HUES64 (cell line): ENCODE measurements around the gene TRIM38.

Experiments
- H3K27ac ChIP-seq: 2 replicates; pipeline ENCODE4 v1.7.0; 2013; ENCODE audit warnings: low read depth, low read length, inconsistent platforms
- H3K27me3 ChIP-seq: 2 replicates; pipeline ENCODE4 v1.6.1; 2013; ENCODE audit warnings: mild to moderate bottlenecking, low read length; ENCODE audit not compliant: insufficient read depth
- H3K36me3 ChIP-seq: 2 replicates; pipeline ENCODE4 v1.6.1; 2013; ENCODE audit warnings: mild to moderate bottlenecking, low read length; ENCODE audit not compliant: insufficient read depth
- H3K4me1 ChIP-seq: 2 replicates; pipeline ENCODE4 v1.6.1; 2013; ENCODE audit warnings: mild to moderate bottlenecking, low read length, moderate library complexity; ENCODE audit not compliant: insufficient read depth
- H3K4me3 ChIP-seq: 2 replicates; pipeline ENCODE4 v1.5.1; 2013; ENCODE audit warnings: mild to moderate bottlenecking, low read length, moderate library complexity
- H3K9ac ChIP-seq: 2 replicates; pipeline ENCODE4 v1.6.1; 2013; ENCODE audit warnings: mild to moderate bottlenecking, low read depth, low read length
- H3K9me3 ChIP-seq: 2 replicates; pipeline ENCODE4 v1.6.1; 2013; ENCODE audit warnings: low read depth, low read length; ENCODE audit not compliant: insufficient read depth
- WGBS: fragments of 150-250, 120-280 bp; methylation state at CpG from one replicate; pipeline ENCODE4 v1.1.7; 2013; ENCODE audit warnings: missing lambda C conversion rate; 5-methylcytosine and 5-hydroxymethylcytosine counted together

The TRIM38 gene

DNA sequence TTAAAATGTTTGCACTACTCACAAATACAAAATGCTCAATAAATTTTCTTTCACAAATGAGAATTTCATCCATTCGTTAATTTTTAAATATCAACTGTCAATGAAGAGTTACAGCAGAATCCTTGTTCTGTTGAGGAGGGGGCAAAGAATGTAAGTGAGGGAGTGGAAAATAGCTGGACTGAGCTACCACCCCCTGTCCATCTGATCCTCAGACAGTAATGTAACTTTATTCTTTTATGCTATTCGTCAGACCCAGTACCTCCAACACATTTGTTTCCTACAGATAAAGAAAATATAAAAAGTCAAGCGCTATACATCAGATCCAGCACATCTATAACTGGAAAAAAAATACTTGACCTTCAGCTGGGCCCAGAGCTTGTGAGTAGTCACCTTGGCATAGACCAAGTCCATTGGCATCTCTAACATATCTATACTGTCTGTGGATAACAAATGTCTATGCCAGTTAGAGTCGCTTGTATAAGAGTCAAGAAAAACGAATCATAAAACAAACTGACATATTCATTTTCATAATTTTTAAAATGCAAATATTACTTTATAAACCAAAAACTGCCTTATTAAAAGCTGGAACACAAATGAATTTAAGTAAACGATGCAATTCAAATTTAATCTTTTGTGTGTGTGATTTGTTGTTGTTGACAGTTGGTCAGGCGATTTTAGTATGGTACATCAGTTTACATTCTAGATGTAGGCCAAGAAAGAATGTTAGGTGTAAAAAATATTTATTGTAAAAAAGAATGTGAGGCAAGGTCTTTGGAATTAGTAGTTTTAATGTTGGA, 67.5 kb downstream of the TRIM38 start:
- Histone ChIP-seq H3K4me3 (peak overlapping the region; percentile 86; the same call in 1 of the 2 replicates), H3K27ac (peak overlapping the region; percentile 91), H3K4me1 (peaks cover 54% of the 10 kb centered on the region), H3K27me3 (no peaks in the 10 kb centered on the region), H3K9ac (peak overlapping the region; percentile 98; the same call in 1 of the 2 replicates), H3K9me3 (no peaks in the 10 kb centered on the region), H3K36me3 (no peaks in the 10 kb centered on the region)
- WGBS: 74% methylated on average over 6 of the region's 7 CpGs

GRCh38 chr6:26030716-26031115, 68.1 kb downstream of the TRIM38 start:
- Histone ChIP-seq H3K36me3 (no peaks in the 10 kb centered on the region), H3K4me1 (peaks cover 54% of the 10 kb centered on the region), H3K4me3 (peak overlapping the region; percentile 86), H3K27ac (peak overlapping the region; percentile 96; the same call in 1 of the 2 replicates), H3K9ac (peak overlapping the region; percentile 98; the same call in 1 of the 2 replicates), H3K9me3 (no peaks in the 10 kb centered on the region), H3K27me3 (no peaks in the 10 kb centered on the region)
- WGBS: 0% methylated on average over 1 of the region's 3 CpGs

DNA sequence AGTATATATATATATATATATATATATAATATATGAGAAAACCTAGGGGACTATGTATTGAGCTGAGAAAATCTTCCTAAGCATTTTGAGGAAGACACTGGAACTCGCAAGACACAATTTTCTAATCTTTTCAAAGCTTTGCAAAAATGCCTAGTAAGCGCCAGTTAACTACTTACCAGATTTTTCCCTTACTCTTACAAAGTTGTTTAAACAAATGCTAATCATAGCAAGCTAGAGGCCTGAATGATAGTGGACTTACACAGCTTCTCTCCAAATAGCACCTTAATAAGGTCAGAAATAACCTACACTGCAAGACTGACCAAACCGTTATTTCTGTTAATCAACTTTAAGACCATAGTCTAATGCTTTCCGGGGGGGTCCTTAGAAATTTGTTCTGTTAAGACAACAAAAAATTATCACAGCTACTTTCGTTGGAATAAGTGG, 68.6 kb downstream of the TRIM38 start:
- peak overlapping the region; percentile 96 for H3K27ac ChIP-seq
- H3K36me3 ChIP-seq: no peaks in the 10 kb centered on the region
- WGBS: 3% methylated on average over 5 of the region's 5 CpGs
- H3K4me1 ChIP-seq: peaks cover 50% of the 10 kb centered on the region
- no peaks in the 10 kb centered on the region for H3K9me3 ChIP-seq
- peak overlapping the region; percentile 86 for H3K4me3 ChIP-seq
- no peaks in the 10 kb centered on the region for H3K27me3 ChIP-seq
- H3K9ac ChIP-seq: peak overlapping the region; percentile 98

DNA sequence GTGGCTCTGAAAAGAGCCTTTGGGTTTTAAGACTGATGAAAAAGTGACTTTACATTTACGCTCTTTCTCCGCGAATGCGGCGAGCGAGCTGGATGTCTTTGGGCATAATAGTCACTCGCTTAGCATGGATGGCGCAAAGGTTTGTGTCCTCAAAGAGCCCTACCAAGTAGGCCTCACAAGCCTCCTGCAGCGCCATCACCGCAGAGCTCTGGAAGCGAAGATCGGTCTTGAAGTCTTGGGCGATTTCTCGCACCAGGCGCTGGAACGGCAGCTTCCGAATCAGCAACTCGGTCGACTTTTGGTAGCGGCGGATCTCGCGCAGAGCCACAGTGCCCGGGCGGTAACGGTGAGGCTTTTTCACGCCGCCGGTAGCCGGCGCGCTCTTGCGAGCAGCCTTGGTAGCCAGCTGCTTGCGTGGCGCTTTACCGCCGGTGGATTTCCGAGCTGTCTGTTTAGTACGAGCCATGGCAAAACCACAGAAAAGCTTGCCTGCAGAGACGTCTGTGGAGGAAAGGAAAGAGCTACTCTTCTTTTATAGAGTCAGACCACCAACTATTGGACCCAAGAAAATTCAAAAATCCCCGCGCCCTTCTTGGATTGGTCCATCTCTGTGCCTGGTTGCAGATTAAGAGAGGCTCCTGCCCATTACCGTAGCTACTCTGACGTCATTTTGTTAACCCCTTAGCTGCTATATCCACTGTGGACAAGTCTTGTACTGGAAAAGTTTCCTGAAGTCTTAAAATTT, 69.2 kb downstream of the TRIM38 start:
- Histone ChIP-seq H3K9ac (peak overlapping the region; percentile 98), H3K9me3 (no peaks in the 10 kb centered on the region), H3K27me3 (no peaks in the 10 kb centered on the region), H3K4me1 (peaks cover 50% of the 10 kb centered on the region), H3K27ac (peak overlapping the region; percentile 96), H3K4me3 (peak overlapping the region; percentile 86), H3K36me3 (no peaks in the 10 kb centered on the region)
- WGBS: under 1% methylated on average over 44 of the region's 44 CpGs

GRCh38 chr6:26032340-26033084, 69.9 kb downstream of the TRIM38 start:
- Histone ChIP-seq H3K9me3 (no peaks in the 10 kb centered on the region), H3K27me3 (no peaks in the 10 kb centered on the region), H3K4me3 (peak overlapping the region; percentile 86), H3K9ac (peak overlapping the region; percentile 98), H3K4me1 (peaks cover 47% of the 10 kb centered on the region), H3K36me3 (no peaks in the 10 kb centered on the region), H3K27ac (peak overlapping the region; percentile 96)
- WGBS: under 1% methylated on average over 17 of the region's 19 CpGs

GRCh38 chr6:26033085-26033940, 70.7 kb downstream of the TRIM38 start:
- H3K4me3 ChIP-seq: peak overlapping the region; percentile 86
- peak overlapping the region; percentile 96 for H3K27ac ChIP-seq
- no peaks in the 10 kb centered on the region for H3K36me3 ChIP-seq
- H3K4me1 ChIP-seq: peaks cover 39% of the 10 kb centered on the region
- H3K9ac ChIP-seq: peak overlapping the region; percentile 98
- WGBS: under 1% methylated on average over 47 of the region's 47 CpGs
- no peaks in the 10 kb centered on the region for H3K9me3 ChIP-seq
- H3K27me3 ChIP-seq: no peaks in the 10 kb centered on the region

DNA sequence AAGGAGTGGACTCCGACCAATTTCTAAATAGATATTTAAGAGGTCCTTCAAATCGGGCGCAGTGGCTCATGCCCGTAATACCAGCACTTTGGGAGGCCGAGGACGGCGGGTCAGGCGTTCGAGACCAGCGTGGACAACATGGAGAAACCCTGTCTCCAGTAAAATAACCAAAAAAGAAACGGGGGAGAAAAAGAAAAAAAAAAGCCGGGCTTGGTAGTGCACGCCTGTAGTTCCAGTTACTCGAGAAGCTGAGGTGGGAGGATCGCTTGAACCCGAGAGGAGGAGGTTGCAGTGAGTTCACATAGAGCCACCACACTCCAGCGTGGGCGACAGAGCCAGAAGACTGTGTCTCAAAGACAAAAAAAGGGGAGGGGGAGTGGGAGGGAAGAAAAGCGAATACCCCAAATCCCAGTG, 71.3 kb downstream of the TRIM38 start:
- Histone ChIP-seq H3K4me1 (peaks cover 34% of the 10 kb centered on the region), H3K27me3 (no peaks in the 10 kb centered on the region), H3K4me3 (peak overlapping the region; percentile 86), H3K27ac (peak overlapping the region; percentile 96), H3K9ac (peak overlapping the region; percentile 98), H3K36me3 (no peaks in the 10 kb centered on the region), H3K9me3 (no peaks in the 10 kb centered on the region)
- 11% methylated on average over 19 of the region's 19 CpGs for WGBS

DNA sequence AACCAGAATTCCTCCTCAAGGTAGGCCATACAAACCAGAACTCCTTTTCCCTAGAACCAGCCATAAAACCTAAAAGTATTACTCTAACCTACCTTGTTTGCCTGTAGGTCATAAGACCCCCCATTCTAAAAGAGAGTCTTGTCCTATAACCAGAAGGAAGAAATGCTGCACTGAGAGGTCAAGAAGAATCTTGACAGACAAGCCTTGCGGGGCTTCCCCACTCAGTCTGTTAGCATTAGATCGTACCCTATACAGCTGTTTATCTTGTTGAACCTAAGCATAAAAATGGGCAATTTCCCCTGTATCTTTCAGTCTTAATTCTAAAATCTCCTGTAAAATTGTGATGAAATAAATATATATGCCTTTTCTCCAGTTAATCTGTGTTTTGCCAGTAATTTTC, 72.3 kb downstream of the TRIM38 start:
- H3K27ac ChIP-seq: peak overlapping the region; percentile 96
- WGBS: 96% methylated on average over 2 of the region's 2 CpGs
- peaks cover 25% of the 10 kb centered on the region for H3K4me1 ChIP-seq
- no peaks in the 10 kb centered on the region for H3K9me3 ChIP-seq
- H3K4me3 ChIP-seq: 0 out of 2 replicates have a peak overlapping the region, but pooled peaks have one; percentile 86
- peak overlapping the region; percentile 98; the same call in 1 of the 2 replicates for H3K9ac ChIP-seq
- no peaks in the 10 kb centered on the region for H3K27me3 ChIP-seq
- no peaks in the 10 kb centered on the region for H3K36me3 ChIP-seq
